ENCODE measurements around the gene IL17B.

IL17B gene

DNA sequence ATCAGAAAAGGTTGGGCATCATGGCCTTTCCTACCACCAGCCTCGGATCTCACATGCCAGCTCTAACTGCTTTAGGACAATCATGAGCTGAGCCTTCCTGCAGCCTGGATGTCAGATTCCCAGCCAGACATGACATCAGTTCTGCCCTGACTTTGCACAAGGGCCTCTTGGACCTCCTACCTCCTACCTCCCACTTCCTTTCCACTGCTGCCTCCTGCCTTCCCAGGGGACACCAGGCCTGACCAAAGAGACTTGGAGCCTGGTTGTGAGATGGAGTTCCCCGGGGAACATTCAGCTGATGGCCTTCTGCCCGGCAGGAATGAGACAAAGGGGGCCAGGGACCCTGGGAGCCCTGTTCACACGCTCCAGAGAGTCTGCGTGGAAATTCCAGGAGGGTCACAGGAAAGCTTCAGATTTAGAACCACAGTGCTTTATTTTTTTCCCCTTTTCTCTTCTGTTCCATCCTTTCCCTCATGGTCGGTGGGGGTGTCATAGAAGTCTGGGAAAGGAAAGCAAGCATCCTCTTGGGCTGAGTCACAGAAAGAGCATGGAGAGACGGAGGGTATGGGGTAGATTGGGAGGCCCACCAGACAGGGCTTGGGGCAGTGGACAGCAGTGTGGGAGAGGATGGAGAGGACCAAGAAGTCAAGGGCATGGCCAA is 35.4 kb upstream of the IL17B start:
- DNase-seq: no peak

DNA sequence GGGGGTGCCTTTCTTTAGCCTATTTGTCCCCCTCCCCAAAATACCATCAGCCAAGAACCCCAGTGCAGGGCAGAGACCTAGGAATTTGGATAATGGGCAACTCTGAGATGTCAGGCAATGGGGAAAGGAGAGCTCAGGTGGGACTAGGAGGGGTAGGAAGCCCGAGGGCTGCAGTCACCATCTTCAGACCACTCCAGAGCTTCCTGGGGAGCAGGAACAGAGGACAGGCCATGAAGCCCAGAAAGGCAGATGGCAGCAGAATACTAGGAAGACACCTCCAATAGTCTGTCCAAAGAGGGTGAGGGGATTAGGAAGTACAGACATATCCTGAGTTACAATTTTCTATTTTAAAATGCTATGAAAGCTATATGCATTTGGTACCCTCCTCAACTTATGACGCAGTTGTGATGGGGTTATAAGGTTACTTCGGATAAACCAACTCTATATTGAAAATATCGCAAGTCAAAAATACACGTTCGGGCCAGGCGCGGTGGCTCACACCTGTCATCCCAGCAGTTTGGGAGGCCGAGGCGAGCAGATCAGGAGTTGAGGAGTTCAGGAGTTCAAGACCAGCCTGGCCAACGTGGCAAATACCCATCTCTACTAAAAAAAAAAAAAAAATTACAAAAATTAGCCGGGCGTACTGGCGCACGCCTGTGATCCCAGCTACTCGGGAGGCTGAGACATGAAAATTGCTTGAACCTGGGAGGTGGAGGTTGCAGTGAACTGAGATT is 34.6 kb upstream of the IL17B start:
- DNase-seq: no peak

- DNase-seq: no peak
Measured at GRCh38 chr5:149412783-149413476, 33.8 kb upstream of the IL17B start.

GRCh38 chr5:149411738-149412519 is 32.8 kb upstream of the IL17B start:
- DNase-seq: no peak

- DNase-seq: no peak
Measured at GRCh38 chr5:149410721-149411432, 31.8 kb upstream of the IL17B start.

GRCh38 chr5:149410071-149410470 is 31.0 kb upstream of the IL17B start:
- DNase-seq: no peak

GRCh38 chr5:149409268-149409948 is 30.3 kb upstream of the IL17B start:
- no peak for DNase-seq

DNA sequence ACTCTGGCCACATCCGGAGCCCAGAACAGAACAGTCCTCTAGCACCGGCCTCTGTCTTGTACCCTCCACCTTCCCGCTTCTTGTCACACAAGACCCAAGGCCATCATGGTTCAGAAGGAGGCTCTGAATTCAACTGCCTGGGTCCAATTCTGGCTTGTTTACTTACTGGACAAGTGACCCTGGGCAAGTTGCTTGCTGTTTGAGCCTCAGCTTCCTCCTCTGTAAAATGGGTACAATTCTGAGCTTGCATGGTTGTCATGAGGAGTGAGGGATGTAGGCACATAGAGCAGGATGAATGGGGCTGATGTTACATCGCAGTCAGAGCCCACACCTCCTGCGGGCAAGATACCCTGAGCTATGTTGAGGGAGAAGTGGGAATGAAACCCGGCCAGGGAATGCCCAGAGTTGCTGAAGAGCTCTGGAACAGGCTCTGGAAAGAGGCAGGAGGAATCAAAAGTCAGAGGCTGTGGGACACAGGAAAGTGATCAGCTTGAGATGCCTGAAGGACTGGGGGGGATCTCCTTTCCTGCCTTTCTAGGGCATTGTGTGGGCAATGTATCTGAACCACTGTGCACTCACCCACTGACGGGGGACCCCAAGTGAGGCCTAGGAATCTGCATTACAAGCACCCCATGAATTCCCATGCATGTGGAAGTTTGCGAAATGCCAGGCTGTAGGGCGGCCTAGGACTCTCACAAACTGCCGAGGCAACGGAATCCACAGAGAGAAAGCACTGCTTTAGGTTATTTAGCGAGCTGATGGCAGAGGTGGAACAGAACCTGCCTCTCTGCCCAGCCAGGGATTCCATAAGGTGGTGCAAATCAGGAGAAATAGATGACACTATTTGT is 29.4 kb upstream of the IL17B start:
- DNase-seq: no peak

- no peak for DNase-seq
Measured at GRCh38 chr5:149407323-149408251, 28.5 kb upstream of the IL17B start.

DNA sequence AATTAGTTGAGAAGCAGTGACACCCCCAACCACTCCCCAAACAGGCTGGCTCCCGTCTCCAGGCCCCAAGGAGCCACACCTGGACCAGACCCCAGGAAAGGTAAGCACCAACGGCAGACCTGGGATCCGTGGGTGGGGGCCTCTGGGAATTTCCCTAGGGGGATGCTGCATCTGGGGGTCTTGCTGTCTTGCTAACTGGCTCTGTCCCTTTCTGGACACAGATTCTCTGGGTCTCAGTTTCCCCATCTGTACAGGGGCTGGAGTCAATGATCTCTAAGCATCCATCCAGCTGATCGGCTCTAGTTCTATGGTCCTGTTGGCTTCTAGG is 27.9 kb upstream of the IL17B start:
- no peak for DNase-seq

GRCh38 chr5:149406203-149406978 is 27.3 kb upstream of the IL17B start:
- no peak for DNase-seq

- DNase-seq: no peak
Measured at GRCh38 chr5:149405550-149406202, 26.6 kb upstream of the IL17B start.

- no peak for DNase-seq
Measured at GRCh38 chr5:149404746-149405549, 25.9 kb upstream of the IL17B start.

DNA sequence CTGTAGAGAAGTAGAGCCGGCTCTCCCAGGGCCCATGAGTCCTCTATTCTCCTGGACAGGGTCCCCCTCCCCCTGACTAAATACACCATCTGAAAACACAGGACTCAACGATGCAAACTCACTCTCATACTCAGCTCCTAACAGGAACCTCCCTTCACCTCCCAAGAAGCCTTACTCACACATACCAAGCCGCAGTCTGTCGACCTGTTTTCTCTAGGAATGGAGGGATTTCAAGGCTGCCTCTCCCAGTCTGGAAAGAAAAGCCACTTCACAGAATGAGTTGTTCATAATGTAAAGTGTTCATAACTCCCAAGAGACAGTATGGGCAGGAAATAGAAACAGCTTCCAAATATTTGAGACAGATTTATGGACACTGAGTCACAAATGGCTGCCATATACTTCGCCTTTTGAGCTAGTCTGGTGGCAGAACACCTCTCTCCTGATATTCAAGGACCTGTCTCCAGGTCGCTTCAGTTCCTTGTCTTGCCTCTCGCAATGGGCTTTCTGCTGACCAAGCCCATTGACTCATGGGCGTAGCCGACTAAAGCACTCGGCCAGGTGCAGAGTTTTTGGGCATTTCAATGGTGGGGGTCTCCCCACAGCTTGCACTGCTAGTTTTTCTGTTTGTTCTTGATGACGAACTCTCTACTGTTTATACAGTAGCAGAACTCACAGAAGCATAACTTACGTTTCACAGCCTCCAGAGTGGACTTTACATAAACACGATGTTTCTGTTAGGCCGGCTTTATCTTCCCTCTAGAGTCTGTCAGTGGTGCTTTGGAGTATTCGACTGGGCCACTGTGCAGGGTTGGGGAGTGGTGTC is 25.0 kb upstream of the IL17B start:
- no peak for DNase-seq

DNA sequence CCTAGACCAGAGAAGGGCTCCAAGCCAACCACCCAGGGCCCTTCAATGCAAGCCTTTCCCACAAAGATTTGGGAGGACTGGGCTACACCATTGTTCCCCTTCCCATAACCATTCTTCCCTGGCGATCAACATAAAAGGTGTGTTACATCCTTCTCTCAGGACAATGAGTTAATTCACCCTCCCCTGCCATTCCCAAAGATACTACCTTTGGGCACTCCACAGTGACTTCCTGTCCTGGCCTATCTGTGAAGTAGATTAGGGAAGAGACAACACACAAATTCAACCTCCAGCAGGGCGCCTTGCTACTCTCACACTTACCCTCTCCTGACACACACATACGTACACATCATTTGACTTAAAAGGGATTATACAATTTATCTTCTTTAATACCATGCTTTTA is 23.2 kb upstream of the IL17B start:
- no peak for DNase-seq

DNA sequence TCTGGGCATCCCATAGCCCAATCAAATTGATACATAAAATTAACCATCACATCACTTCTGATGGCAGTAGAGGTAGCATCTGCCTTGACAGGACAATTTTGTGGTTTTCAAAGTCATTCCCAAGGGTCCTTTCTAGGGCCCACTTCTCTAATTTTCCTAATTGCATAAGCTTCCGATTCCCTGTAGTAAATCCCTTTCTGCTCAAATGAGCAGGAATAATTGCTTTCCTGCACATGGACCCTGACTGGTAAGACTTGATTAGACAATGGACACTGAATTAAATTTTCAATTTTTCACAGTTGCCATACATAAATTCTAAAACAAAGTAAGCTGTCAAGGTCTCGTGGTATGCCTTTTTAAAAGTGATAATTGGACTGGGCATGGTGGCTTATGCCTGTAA is 22.0 kb upstream of the IL17B start:
- DNase-seq: no peak

DNA sequence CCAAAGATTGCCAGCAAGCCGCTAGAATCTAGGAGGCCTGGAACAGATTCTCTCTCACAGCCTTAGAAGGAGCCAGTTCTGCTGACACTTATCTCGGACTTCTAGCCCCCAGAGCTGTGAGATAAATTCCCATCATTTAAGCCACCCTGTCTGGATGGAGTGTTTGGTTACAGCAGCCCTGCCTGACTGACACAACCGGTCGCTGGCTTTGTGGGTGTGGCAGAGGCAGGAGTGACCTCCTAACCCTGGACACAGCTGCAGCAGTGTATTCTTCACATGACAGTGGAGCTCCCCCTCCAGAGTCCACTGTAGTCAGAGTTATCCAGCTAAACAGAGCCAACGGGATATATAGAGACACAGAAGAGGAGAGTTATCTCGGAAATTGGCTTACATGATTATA is 21.2 kb upstream of the IL17B start:
- no peak for DNase-seq

Measured in NCI-H446 treated with DMSO at 0.1 percent for 48 hours (cell line).